Mammary epithelial cell (primary cell): ENCODE data around the gene SAYSD1.

Experiments used
- CTCF ChIP-seq, 2 donors: IDR thresholded peaks in 1 of 2; conservative IDR thresholded peaks in 1 of 2; 2 replicates each; pipeline ENCODE4 v1.5.1; 2011 to 2012; ENCODE audit warnings: inconsistent platforms in 2 of 2, low read length in 2 of 2, mild to moderate bottlenecking in 2 of 2, control low read depth in 1 of 2, low read depth in 1 of 2; ENCODE audit not compliant: insufficient read depth in 1 of 2; ENCODE audit errors: extremely low read depth in 1 of 2
- EZH2 ChIP-seq: IDR thresholded peaks from 2 replicates; pipeline ENCODE4 v1.6.1; 2012; ENCODE audit warnings: low read length, inconsistent platforms, borderline replicate concordance

- TF ChIP-seq CTCF (conservative IDR thresholded peaks at IDR 0.05 in 1 of 2, IDR thresholded peaks at IDR 0.05 in 1 of 2; ENCODE audit: extremely low read depth in 1 of 2, insufficient read depth in 1 of 2, low read depth in 1 of 2, low read length in 2 of 2) (no peak), EZH2 (no peak)
Observed at GRCh38 chr6:39102821-39103136, 12.2 kb downstream of the SAYSD1 start.
